HG03060 (cell line): Measurements from ENCODE around the gene MEIKIN.

Source experiments
- ATAC-seq: cut with Tn5 transposase; IDR thresholded peaks from one replicate; pipeline ENCODE4 v1.9.1; 2021; ENCODE audit warnings: low read depth, moderate number of reproducible peaks; ENCODE audit not compliant: unreplicated experiment

MEIKIN gene, protein sequence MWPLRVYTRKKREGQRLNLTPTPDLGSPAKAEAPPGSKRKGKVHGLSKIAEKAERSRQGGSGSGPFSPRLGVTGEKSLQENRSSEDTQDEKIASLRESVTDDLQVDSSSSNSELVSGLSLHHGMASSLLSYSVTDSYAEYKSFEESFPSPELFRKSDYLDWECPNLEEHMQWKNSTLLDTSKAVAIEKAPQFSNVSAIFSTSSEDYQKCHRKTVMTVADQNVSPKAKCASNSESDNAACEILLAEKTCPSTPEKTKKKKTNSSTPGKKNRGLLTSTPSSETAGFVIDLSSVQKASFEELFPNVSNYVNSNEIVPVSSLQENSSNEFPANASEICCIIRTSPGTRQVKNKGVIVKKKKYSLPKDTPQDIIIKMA

GRCh38 chr5:131945551-131946168 is at the start of gene MEIKIN:
Gene MEIKIN, minus strand, starts transcription at chr5:131945663. Its CDS starts 158 bp downstream, at chr5:131945505.
- no peak for ATAC-seq

DNA sequence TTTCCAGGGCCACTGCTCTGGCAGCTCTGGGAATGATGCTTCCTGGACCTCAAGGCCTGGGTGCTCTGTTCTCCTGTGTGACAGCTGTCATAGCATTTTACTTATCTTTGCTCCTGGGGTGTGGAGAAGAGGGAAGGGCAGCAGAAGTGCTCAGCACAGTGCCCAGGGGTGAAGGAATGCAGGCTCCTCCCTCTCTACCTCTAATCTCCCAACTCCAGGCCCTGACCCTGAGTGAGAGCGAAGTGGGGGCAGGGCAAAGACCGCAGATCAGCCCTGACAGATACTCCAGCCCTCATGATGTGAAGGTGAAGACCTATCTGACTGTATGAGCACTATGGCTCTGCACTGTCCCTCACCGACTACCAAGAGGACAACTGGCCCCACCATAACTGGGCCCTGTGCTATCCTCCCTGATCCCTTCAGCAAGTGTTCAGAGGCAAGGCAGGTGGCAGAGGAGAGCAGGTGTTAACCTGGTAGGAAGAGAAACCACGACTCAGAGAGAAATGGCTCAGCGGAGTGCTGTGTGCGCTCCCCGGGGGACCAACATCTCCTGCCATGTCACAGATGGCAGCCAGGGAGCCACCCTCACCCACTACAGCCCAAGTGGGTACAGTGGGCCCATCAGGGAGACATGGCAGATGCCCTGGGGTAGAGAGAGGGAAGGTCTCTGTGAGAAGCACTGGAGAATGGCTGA is 49.2 kb upstream of the MEIKIN start:
- no peak for ATAC-seq

- no peak for ATAC-seq
These were observed 48.6 kb upstream of the MEIKIN start for GRCh38 chr5:131994090-131994489.

DNA sequence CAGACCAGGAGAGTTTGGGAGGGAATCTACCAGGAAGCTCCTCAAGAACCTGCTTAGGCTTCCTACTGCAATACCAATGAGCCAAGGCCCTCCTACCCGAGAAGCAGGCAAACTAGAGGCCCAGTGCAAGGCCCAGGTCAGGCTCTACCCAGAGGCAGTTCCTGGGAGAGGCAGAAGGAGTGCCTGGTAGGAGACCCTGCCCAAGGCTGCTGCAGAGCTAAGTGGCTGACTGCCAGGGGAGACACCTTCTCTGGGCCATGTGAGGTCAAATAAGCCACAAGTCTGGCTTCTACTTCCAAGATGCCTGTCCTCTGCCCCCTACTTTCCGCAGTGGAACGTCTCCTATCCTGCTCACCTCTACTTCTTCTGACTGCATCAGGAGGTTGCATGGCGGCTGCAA is 48.2 kb upstream of the MEIKIN start:
- ATAC-seq, result no peak

DNA sequence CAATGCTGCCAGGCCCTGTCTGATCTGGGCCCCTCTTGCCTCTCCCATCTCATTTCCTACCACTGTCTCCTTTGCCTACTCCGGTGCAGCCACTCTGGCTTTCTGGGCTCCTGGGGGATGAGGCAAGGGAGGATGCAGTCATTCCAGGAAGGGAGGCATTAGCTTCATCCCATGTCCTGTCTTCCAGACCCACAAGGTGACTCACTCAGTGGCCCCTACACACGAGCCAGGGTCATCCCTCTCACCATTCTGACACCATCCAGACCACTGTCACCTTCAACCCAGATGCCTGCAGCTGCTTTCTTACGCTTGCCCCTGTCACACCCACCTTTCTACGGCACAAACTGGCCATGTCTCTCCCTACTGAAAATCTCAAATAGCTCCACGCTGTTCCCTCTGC is 46.9 kb upstream of the MEIKIN start:
- no peak for ATAC-seq

DNA sequence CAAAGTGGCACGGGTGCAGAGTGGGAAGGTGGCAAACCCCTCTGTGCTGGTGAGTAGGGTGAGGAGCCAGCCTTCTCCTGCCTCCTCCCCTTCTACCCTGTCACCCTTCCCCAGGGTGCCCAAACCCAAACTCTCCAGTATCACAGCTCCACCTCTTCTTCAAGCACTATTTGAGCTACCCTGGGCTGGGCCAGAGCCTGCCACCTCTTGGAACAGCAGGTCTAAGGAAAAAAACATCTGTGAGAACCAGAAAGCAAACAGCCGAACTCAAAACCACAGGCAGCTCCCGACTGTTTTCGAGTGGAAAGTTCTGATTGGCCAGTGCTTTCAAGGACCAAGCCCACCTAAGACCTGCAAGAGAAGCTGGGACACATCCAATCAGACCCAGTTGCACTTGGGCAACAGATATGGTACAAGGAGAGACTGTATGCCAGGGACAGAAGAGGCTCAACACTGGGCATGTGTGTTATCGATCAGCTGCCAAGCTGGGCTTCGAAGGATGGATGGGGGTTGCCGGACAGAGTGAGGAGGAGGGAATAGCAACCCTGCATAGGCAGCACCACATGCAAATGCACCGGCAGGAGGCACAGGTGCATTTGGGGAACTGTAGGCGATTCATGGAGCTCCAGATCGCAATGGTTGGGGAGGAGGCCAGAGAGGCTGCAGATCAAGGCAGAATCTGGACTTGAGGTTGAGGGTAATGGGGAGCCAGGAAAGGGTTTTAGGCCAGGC is 46.3 kb upstream of the MEIKIN start:
- no peak for ATAC-seq

GRCh38 chr5:131990716-131991115 is 45.3 kb upstream of the MEIKIN start:
- no peak for ATAC-seq

GRCh38 chr5:131988601-131989000 is 43.1 kb upstream of the MEIKIN start:
- no peak for ATAC-seq

GRCh38 chr5:131987251-131987650 is 41.8 kb upstream of the MEIKIN start:
- ATAC-seq, result no peak

- no peak for ATAC-seq
These were observed 40.9 kb upstream of the MEIKIN start for GRCh38 chr5:131986161-131986912.

GRCh38 chr5:131984956-131985665 is 39.6 kb upstream of the MEIKIN start:
- ATAC-seq, result no peak

DNA sequence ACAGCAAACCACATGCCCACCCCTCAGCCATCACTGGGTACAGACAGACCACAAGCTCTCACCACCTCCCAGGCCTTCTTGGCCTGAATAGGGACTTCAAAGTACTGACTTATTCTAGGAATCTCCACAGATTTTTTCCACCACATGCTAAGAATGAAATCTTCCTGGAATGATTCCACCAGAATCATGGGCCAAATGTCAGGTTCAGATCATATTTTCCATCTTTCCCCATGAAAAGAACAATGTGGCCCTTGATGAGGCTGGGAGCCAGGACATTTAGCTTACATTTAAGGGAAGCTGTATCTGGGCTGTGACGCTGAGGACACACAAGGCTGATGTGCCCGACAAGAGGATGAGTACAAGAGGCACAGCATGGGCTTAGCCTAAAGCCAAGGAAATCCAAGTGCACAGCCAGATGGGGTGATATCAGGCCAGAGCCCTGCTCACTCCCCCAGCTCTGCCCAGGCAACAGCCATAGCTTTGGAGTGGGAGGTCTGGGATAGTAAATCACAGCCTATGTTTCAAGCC is 37.8 kb upstream of the MEIKIN start:
- ATAC-seq, result no peak

- ATAC-seq, result no peak
These were observed 36.1 kb upstream of the MEIKIN start for GRCh38 chr5:131981516-131981915.

GRCh38 chr5:131980696-131981095 is 35.2 kb upstream of the MEIKIN start:
- no peak for ATAC-seq

GRCh38 chr5:131979816-131980215 is 34.4 kb upstream of the MEIKIN start:
- ATAC-seq, result no peak

GRCh38 chr5:131977212-131977604 is 31.7 kb upstream of the MEIKIN start:
- no peak for ATAC-seq

- no peak for ATAC-seq
These were observed 31.1 kb upstream of the MEIKIN start for GRCh38 chr5:131976414-131977211.

DNA sequence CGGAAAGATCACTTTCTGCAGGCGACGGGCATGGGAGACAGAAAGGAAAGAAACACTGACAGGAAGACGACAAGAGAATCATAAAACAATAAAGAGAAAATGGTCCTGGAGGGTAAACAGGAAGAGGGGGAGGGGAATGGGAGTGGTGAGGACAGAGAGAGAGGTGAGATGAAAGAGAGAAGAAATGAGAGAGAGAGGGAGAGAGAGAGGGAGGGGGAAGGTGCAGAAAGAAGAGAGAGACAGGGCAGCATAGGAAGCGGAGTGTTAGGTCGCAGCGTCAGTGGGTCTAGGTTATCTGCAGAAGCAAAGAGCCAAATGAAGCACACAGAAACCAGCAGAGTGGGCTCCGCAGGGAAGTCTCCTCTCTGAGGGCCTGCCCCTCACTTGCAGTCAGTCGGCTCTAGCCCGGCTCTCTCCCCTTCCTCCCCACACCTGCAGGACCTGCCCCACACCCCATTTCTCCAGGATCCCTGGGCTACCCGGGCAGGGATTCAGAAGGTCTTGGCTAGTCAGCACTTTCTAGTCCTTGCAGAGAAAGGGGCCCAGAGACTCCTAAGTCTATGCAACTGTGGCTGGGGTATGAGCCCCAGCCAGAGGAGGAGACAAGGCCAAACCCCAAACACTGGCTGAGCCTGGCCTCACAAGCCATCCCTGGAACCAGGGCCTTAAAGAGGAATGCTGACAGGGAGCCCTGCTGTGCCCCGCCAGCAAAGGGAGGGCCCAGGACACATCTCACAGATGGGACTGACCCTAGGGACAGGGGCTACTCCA is 29.7 kb upstream of the MEIKIN start:
- no peak for ATAC-seq
